T-helper 17 cell (primary cell): ENCODE results near the gene COBL. TPM values are rescaled to one million over a fixed set of nuclear protein-coding genes. Genes with fewer than 3 reads are reported as not detected.

ENCODE experiments used
- ATAC-seq: fragments of 150-1000 bp; cut with Tn5 transposase; 2 replicates; pipeline ENCODE4 v1.10.0; 2021; ENCODE audit warnings: mild to moderate bottlenecking, moderate library complexity
- DNase-seq, 3 donors: peaks; one replicate each; pipeline versions ENCODE4 v3.0.0 to v3.0.0-alpha.2; 2020 to 2021
- H3K9me3 ChIP-seq: one replicate; pipeline ENCODE4 v1.7.0; 2013; ENCODE audit warnings: low read length, mild to moderate bottlenecking; ENCODE audit not compliant: control insufficient read depth, poor library complexity, severe bottlenecking
- H3K27ac Mint-ChIP-seq: one replicate; pipeline ENCODE4 v1.8.0; 2022; ENCODE audit warnings: mild to moderate bottlenecking, moderate library complexity, mixed read lengths
- H3K27me3 Mint-ChIP-seq: one replicate; pipeline ENCODE4 v1.8.0; 2022; ENCODE audit warnings: mixed read lengths
- H3K36me3 Mint-ChIP-seq: one replicate; pipeline ENCODE4 v1.8.0; 2022; ENCODE audit warnings: low read depth, mixed read lengths
- H3K4me1 Mint-ChIP-seq: one replicate; pipeline ENCODE4 v1.8.0; 2022; ENCODE audit warnings: mild to moderate bottlenecking, mixed read lengths
- H3K4me3 Mint-ChIP-seq: one replicate; pipeline ENCODE4 v1.8.0; 2022; ENCODE audit warnings: mild to moderate bottlenecking, moderate library complexity, mixed read lengths
- total RNA-seq, 4 donors: library from RNA in 2 of 4; stranded (reverse) in 2 of 4; gene quantifications; one replicate each; pipeline ENCODE4 v1.2.3 and lab custom pipeline; 2022 to 2026

Gene COBL
- total RNA-seq, 2 donors from 2014 or later: not detected

DNA sequence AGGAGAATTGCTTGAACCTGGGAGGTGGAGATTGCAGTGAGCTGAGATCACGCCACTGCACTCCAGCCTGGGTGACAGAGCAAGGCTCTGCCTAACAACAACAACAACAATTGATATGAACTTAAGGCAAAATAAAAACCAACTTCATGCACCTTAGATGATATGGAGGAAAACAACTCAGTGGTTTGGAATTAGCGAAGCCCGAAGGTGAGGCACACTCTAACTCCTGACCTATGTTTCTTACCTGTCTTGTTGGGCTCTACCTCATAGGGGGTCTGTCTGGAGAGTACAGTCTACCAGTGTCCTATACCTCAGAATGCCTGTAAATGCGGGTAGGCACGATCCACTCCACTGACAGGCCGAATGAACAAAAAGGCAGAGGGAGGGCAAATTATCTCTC is 24.3 kb upstream of the COBL start:
- ATAC-seq: no peak
- H3K9me3 ChIP-seq: no peaks in the 10 kb centered on the region
- no peak overlapping the region for H3K4me3 Mint-ChIP-seq

DNA sequence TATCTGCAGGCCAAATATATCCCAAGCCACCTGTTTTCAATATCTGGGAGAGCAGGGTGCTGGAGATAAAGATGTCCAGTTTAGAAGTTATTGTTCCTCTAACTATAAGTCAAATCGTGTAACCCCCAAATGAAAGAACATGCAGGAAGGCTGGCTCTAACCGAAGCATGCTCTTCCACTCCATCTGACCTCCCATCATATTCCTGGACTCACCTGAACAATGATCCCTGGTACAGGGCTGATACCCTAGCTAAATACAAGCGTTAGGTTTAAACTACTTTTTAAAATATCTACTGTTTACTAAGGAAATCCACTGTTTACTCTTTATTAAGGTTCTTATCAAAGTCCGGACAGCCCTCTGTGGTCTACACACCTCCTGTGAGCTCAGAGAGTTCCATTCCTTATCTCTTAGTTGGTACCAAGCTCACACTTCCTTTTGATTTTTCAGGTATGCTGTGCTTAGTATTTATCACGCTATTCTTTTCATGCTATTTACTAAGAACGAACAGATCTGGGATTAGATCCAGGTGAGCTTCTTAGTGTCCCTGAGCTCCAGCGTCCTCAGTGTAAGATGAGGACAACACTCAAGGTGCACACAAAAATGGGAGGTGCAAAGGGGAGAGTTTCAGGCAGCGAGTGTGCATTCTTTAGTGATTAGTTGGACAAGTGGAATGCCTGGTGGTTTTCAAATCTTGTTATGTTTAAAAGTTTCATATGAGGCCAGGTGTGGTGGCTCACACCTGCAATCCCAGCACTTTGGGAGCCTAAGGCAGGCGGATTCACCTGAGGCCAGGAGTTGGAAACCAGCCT is 23.6 kb upstream of the COBL start:
- Mint-ChIP-seq H3K4me1 (no peaks in the 10 kb centered on the region), H3K27me3 (peaks cover 13% of the 10 kb centered on the region), H3K27ac (no peak overlapping the region), H3K36me3 (no peaks in the 10 kb centered on the region), H3K4me3 (no peak overlapping the region)
- no peak for DNase-seq
- no peak for ATAC-seq
- H3K9me3 ChIP-seq: no peaks in the 10 kb centered on the region

More for the DNA sequence above, 24.3 kb upstream of the COBL start:
- DNase-seq: no peak
- H3K4me1 Mint-ChIP-seq: no peaks in the 10 kb centered on the region
- H3K27me3 Mint-ChIP-seq: peaks cover 13% of the 10 kb centered on the region
- H3K27ac Mint-ChIP-seq: no peak overlapping the region
- H3K36me3 Mint-ChIP-seq: no peaks in the 10 kb centered on the region

DNA sequence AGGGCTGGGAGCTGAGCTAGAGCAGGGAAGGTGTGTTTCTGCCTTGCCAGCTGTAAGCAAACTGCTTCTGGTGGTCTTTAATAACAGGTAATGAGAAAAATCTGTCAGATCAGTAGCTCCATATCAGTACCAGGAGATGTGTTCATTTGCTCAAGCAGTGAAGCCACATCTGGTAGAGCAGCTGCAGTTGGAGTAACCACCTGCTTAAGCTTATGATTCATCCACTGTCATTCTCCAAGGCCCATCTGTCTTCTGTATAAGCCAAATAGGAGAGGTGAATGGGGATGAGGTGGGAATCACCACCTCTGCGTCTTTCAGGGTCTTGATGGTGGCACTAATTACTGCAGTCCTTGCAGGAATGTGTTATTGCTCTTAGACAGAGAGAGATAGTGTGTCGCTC is 18.4 kb upstream of the COBL start:
- no peaks in the 10 kb centered on the region for H3K27me3 Mint-ChIP-seq
- DNase-seq: no peak
- no peak for ATAC-seq
- no peaks in the 10 kb centered on the region for H3K9me3 ChIP-seq
- H3K4me3 Mint-ChIP-seq: no peak overlapping the region
- no peaks in the 10 kb centered on the region for H3K36me3 Mint-ChIP-seq
- H3K27ac Mint-ChIP-seq: no peak overlapping the region
- H3K4me1 Mint-ChIP-seq: no peaks in the 10 kb centered on the region

DNA sequence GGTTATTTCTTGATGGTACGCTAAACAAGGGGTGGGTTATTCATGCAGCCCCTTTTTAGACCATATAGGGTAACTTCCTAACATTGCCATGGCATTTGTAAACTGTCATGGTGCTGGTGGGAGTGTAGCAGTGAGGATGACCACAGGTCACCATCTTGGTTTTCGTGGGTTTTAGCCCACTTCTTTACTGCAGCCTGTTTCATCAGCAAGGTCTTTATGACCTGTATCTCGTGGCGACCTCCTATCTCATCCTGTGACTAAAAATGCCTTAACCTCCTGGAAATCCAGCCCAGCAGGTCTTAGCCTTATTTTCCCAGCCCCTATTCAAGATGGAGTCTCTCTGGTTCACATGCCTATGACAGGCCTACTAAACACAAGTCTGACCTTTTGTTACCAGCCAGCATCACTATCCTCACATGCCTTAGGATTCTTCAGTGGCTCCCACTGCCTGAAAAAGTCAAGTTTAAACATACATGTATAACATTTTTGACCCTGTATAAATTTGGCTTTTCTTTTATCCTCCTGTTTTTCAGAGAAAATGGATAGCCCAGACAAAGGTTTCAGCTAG is 13.2 kb upstream of the COBL start:
- no peak for DNase-seq
- Mint-ChIP-seq H3K4me3 (no peak overlapping the region), H3K36me3 (no peaks in the 10 kb centered on the region), H3K4me1 (no peaks in the 10 kb centered on the region), H3K27ac (no peak overlapping the region), H3K27me3 (no peaks in the 10 kb centered on the region)
- no peak for ATAC-seq
- H3K9me3 ChIP-seq: no peaks in the 10 kb centered on the region

DNA sequence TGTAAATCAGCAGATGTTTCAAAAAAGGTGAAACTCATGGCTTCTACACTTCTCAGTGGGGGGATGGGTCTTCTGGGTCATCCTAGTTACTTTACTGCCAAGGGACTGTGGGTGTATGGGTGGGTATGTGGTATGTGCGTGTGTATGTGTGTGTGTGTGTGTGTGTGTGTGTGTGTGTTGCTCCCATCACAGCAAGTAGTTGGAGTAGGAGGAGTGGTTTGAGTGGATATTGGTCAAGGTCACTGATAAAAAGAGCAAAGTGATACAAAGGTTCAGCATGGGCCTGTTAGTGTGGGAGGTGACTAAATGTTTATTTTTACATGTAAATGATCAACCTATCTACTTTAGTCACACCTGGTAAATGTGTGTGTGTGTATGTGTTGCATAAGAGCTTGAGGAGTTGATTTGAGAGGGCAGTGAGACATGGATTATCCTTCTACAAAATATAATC is 11.8 kb upstream of the COBL start:
- no peak overlapping the region for H3K27ac Mint-ChIP-seq
- H3K9me3 ChIP-seq: no peaks in the 10 kb centered on the region
- no peaks in the 10 kb centered on the region for H3K27me3 Mint-ChIP-seq
- ATAC-seq: no peak
- no peaks in the 10 kb centered on the region for H3K4me1 Mint-ChIP-seq
- DNase-seq: no peak
- no peaks in the 10 kb centered on the region for H3K36me3 Mint-ChIP-seq
- no peak overlapping the region for H3K4me3 Mint-ChIP-seq

DNA sequence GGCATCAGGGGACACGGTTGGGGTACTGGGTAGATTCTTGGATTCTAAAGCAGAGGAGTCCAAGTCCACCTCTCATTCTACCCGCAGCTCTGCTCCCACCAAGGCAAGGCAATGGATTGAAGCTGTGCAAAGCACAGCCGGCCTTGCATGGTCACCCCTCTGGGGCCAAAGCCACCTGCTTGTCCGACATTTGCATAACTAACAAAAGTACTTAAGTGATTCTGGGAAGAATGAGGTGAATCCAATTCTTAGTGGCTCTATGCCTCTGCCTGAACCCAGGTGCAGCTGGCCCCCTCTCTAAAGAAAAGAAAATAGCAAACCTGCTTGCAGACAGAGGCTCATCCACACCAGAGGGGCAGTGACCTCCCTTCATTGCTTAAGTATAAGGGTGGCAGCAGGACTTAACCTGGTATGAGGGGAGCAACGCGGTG is 10.7 kb upstream of the COBL start:
- no peaks in the 10 kb centered on the region for H3K9me3 ChIP-seq
- no peaks in the 10 kb centered on the region for H3K27me3 Mint-ChIP-seq
- H3K4me1 Mint-ChIP-seq: no peaks in the 10 kb centered on the region
- DNase-seq: no peak
- H3K27ac Mint-ChIP-seq: no peak overlapping the region
- no peak for ATAC-seq
- no peaks in the 10 kb centered on the region for H3K36me3 Mint-ChIP-seq
- H3K4me3 Mint-ChIP-seq: no peak overlapping the region

DNA sequence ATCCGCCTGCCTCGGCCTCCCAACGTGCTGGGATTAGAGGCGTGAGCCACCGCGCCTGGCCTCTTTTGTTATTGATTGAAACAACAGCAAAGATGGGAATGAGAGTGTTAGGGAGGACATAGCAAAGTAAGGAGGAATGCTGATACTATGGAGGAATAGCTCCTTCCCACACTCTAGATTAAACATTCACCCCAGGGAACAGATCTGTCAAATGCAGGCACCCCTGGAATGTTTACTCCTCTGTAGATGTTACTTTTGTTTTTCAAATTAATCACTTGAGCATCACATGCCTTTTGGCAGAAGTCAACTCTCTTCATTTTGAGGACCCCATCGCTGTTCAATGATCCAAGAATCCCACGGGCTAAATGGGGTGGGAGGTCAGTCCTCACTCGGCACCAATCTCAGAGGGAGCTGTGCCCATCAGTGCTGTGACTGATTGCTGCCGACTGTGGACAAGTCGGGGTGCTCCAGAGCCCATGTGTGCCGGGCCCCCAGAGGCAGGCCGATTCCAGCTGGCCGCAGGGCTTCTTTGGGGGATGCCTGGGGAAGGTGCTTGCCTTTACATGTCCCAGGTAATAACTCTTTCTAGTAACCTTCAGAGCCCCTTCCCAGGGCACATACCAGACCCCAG is 10.2 kb upstream of the COBL start:
- Mint-ChIP-seq H3K27ac (no peak overlapping the region), H3K27me3 (no peaks in the 10 kb centered on the region), H3K4me1 (no peaks in the 10 kb centered on the region)

DNA sequence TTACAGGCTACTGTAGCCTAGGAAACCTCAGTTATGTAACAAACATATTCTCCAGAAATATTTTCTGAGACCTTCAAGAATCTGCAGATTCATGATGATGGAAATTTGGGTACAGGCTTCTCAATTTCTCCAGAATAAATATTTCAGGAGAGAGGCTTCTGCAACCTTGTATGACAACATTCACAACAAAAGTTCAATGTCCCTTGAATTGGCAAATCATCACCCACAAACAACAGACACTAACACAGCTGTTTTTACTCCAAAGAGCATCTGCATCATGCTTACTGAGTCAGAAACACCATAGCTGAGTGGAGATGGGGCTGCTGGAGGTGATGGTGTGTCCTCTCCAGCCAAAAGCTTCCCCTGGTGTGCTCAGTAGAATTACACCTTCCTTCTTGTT is 9.3 kb upstream of the COBL start:
- no peaks in the 10 kb centered on the region for H3K36me3 Mint-ChIP-seq
- no peaks in the 10 kb centered on the region for H3K27me3 Mint-ChIP-seq
- no peaks in the 10 kb centered on the region for H3K9me3 ChIP-seq
- H3K4me3 Mint-ChIP-seq: no peak overlapping the region
- no peak overlapping the region for H3K27ac Mint-ChIP-seq
- H3K4me1 Mint-ChIP-seq: no peaks in the 10 kb centered on the region
- ATAC-seq (no peak), DNase-seq (no peak)

More for the DNA sequence above, 10.2 kb upstream of the COBL start:
- no peak overlapping the region for H3K4me3 Mint-ChIP-seq
- H3K9me3 ChIP-seq: no peaks in the 10 kb centered on the region
- ATAC-seq: no peak
- H3K36me3 Mint-ChIP-seq: no peaks in the 10 kb centered on the region
- no peak for DNase-seq

DNA sequence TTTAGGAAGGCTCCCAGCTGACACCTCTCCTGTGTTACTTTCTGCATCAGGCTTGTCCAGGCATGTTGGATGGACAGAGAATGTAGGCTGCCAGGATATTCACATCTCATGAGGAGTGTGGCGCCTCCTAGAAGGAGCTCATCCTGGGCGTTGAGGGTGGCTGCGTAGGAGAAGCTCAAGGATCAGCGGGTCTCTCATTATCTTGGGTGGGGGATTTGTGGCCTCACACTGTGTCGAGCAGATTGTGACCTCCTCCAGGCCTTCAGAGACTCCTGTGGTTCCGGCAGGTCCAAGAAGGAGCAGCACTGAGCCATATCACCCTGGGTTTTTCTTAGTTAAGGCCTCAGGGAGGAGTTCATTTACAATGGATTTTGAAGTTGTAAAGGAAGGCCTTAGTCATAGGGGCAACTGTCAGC is 8.7 kb upstream of the COBL start:
- Mint-ChIP-seq H3K36me3 (no peaks in the 10 kb centered on the region), H3K4me3 (no peak overlapping the region), H3K27ac (no peak overlapping the region), H3K27me3 (no peaks in the 10 kb centered on the region), H3K4me1 (peaks cover 2% of the 10 kb centered on the region)
- no peaks in the 10 kb centered on the region for H3K9me3 ChIP-seq
- ATAC-seq (no peak), DNase-seq (no peak)

DNA sequence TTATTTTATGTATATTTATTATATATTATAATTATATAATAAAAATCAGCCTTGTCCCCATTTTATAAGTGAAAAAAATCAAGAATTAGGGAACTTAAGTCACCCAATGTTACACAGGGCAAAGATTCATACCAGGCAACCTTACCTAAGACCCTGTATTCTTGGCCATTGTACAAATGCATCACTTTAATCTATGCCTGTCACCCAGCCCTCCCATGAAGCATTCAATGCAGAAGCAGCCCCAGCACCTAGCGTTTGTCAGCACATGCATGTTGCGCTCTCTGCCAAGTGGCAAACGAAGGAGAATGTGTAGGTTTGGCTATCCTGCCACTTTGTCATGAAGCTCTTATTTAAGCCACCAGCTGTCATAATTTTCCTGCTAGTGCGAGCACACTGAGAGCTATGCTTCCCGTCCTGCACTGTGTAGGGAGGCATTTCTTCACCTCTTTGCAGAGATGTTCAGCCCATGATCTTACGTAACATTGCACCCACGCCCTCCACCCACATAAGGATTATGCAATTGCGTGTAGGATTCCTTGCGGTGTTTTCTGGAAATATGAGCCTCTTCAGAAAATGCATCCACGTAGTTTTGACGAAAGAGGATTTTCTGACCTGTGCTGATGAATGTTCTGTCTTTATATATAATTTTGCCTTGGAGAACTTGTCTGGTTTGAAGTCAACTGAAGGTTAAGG is 7.7 kb upstream of the COBL start:
- DNase-seq: no peak
- no peaks in the 10 kb centered on the region for H3K36me3 Mint-ChIP-seq
- no peaks in the 10 kb centered on the region for H3K9me3 ChIP-seq
- no peak overlapping the region for H3K4me3 Mint-ChIP-seq
- H3K4me1 Mint-ChIP-seq: peaks cover 2% of the 10 kb centered on the region
- no peak for ATAC-seq
- no peaks in the 10 kb centered on the region for H3K27me3 Mint-ChIP-seq
- H3K27ac Mint-ChIP-seq: no peak overlapping the region

DNA sequence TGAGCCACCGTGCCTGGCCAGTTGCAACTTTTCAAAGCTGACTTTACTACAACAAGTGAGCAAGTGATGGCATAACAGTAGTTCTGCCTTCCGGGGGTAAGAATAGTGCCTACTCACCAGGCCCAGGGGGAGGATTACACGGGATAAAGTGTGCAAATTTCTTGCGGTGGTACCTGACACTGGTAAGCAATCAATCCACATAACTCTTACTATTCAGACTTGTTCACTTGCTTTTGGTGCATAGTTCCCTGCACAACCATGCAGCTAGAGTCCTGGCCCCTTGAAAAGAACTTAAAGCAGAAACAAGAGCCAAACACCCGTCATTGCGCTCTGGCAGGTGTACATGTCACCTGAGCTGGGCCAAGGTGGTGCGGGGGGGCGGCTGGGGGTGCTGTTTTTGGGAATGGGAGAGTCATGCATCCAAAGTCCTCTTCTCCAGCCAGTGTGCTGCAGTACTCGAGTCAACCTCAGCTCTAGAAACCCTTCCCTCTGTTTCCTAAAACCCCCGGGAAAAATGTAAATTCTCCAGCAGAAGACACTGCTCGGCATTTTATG is 5.4 kb upstream of the COBL start:
- Mint-ChIP-seq H3K27me3 (peaks cover 16% of the 10 kb centered on the region), H3K36me3 (no peaks in the 10 kb centered on the region), H3K4me1 (peaks cover 2% of the 10 kb centered on the region), H3K27ac (no peak overlapping the region), H3K4me3 (no peak overlapping the region)
- DNase-seq (no peak), ATAC-seq (no peak)
- no peaks in the 10 kb centered on the region for H3K9me3 ChIP-seq

DNA sequence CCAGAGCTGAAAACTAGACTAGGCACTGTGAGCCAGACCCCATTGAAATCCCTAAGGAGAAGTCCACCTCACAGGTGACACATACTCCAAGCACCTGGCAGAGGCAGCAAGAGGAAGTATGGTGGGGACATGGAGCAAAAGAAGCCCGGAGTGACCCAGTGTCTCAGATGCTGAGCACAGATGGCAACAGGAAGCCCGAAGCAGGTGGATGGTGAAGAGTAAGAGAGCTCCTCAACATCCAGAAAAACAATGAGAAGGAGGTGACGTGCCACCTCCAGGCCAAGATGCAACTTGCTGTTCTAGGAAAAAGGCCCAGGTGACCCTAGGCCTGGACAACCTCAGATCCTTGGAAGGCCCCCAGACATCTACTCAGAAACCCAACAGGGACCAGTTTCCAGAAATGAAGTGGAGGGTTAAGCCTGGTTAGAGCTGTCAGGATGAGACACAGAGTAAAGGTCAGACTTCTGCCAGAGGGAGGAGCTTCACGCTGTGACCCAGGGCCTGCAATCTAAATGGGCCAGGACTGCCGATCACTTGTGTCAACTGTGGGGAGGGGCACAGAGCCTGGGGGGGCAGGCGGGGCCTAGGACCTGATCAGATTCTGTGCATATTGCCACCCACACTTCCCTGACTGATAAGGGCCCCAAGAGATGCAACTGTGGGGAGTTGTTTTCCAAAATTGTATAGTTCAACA is 2.4 kb upstream of the COBL start:
- Mint-ChIP-seq H3K27me3 (peaks cover 33% of the 10 kb centered on the region), H3K36me3 (no peaks in the 10 kb centered on the region), H3K27ac (no peak overlapping the region), H3K4me1 (peaks cover 2% of the 10 kb centered on the region), H3K4me3 (no peak overlapping the region)
- ATAC-seq (no peak), DNase-seq (no peak)
- no peaks in the 10 kb centered on the region for H3K9me3 ChIP-seq
